ENCODE data around the gene AP4E1.
A peak's percentile ranks its signal among the peaks of the same experiment; 100 is the strongest.
"Not testable (repeated sequence)": the region's sequence is repeated elsewhere in the genome, so short reads cannot be mapped to it uniquely, and the experiment has no call there.

AP4E1 gene

GRCh38 chr15:50908209-50909009 is at the start of gene AP4E1:
Gene AP4E1 (plus strand): TSS chr15:50908683. CDS start chr15:50908779, 96 bp downstream.
- peak; percentile 91 for DNase-seq

DNA sequence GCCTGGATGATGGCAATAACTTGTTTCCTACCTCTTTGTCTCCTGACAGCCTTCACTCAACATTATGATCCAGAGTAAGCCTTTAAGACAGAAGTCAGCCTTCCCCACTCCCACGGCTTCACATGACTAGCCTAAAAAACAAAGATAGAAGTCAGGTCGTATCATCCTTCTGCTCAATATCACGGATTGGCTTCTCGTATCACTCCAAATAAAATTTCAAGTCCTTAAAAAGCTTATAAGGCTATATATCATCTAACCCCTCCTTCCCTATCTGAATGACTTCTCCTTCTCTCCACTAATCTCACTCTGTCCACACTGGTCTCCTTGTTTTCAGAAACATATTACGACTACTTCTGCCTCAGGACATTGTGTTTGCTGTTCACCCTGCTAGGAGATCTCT is 47.7 kb upstream of the AP4E1 start:
- DNase-seq = no peak

DNA sequence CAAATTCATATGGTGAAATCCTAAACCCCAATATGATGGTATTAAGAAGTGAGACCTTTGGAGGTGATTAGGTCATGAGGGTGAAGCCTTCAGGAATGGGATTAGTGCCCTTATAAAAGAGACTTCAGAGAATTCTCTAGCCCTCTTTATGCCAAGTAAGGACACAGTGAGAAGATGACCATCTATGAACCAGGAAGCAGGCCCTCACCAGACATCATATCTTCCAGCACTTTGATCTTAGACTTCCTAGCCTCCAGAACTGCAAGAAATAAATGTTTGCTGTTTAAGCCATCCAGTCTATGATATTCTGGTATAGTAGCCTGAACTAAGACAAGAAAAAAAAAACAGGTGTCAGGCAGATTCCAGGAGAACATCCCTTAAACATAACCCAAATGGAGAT is 45.9 kb upstream of the AP4E1 start:
- no peak for DNase-seq

GRCh38 chr15:50864873-50865272 is 43.6 kb upstream of the AP4E1 start:
- no peak for DNase-seq

DNA sequence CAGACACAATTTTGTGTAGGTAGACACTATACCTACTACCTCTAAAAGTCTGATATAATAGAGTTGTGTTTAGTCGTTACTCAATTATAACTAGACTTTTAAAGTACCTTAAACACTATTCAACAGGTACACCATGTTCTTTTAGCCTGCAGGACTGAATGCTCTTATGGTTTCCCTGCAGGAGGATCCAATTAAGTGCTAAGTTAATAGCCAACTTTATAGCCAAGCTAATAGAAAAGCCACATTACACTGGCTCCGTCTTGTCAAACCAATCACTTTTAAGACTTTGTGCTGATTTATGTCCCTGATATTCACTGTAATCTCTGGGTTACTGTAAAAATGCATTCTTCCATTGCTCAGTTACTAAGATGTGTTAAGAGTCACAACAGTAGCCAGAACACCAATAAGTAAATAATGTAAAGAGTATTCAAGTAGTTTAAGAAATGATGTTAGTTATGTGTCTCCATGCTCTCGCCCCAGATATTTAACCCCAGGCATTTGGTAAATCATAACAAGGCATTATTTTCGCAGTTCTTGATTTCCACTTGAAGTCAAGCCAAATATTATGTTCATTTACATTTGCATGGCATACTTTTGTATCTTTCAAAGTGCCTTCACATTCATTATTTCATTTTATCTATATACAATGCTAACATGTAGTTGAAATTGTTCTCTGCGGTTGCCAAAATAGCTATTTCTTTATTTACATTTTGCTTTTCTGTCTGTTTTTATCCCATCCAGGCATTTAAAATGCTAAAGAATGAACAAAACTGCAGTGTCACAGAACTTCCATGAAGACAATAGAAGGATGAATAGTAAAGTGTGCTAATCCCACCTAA is 42.7 kb upstream of the AP4E1 start:
- no peak for DNase-seq

- DNase-seq = no peak
Measured at GRCh38 chr15:50871832-50872231, 36.7 kb upstream of the AP4E1 start.

GRCh38 chr15:50872832-50873426 is 35.6 kb upstream of the AP4E1 start:
- no peak for DNase-seq

- DNase-seq = no peak
Measured at GRCh38 chr15:50873935-50874361, 34.5 kb upstream of the AP4E1 start.

GRCh38 chr15:50875238-50875637 is 33.2 kb upstream of the AP4E1 start:
- not testable (repeated sequence) for DNase-seq

- DNase-seq = no peak
Measured at GRCh38 chr15:50876260-50876988, 32.1 kb upstream of the AP4E1 start.

DNA sequence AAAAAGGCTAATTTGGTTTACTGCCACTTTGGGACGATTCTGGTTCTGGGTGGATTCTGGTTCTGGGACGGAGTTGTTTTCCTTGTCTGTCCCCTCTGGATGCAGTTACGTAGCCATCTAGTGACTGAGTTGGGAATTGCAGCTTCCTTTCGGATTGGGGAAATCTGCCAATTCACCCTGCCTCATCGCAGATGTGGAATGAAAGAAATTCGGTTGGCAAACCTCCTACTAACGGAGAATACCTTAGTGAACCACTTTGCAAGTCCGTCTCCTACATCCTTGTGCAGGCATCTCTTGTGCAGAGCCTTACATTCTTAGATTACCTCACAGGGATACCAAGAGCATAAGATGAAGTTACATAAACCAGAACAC is 31.5 kb upstream of the AP4E1 start:
- peak; percentile 55 for DNase-seq

DNA sequence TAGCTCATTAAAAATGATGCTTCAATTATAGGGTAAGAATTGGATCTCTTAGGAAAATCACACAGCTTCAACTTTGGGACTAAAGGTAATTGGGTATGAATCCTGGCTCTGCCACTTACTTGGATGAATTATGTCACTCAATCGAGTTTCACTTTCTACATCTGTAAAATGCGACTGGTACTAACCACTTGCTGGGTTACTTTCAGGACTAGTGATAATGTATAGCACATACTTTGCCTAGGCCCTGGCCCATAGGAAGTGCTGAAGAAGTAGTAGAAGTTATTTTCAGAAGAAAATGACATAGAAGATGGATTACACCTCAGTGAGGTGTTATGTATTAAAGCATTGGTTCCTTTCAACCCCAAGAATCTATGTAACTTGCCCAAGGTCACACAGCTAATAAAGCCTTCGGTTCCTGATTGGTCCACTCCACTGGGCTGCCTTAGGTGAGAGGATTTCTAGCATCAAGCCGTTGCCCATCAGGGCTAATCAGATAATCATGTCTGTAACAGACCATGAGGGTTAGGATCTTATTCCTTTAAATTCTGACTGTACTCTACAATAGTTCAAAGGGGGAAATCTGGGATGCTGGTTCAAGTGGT is 29.4 kb upstream of the AP4E1 start:
- DNase-seq = no peak

DNA sequence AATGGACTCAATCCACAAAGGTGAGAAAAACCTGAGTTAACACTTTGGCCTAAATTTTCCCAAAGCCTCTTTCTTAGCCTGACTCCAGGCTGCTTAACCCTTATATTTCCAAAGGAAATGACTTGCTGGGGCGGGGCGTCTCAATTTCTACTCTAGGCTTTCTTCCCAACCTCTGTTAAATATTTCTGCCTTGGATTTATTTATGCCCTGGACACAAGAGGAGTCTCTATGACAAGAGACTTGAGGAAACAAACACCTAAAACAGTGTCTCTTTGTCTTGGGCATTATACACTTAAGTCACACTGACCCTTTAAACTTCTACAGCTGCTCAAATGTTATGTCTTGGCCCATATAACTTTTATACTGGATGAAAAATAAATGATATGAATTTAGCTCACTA is 28.3 kb upstream of the AP4E1 start:
- no peak for DNase-seq

DNA sequence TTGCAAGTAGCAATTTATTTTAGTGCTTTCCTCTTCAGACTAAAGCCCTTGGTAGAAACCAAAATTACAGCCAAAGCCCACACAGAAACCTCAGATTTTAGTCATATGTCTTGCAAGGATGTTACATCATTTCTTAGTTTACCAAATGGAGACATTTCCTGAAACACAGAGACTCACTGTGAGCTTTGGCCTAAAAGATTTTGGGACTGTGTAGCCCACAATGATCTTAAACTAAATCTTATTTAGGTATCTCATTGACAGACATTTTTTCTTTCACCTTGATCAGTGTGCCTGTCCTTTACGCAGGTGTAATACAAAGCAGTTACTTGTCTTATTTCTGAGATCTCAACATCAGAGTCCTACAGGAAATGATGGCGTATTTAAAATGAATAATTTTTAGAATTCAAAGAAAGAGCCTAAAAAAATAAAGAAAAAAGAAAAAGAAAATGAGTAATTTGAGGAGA is 27.8 kb upstream of the AP4E1 start:
- no peak for DNase-seq

DNA sequence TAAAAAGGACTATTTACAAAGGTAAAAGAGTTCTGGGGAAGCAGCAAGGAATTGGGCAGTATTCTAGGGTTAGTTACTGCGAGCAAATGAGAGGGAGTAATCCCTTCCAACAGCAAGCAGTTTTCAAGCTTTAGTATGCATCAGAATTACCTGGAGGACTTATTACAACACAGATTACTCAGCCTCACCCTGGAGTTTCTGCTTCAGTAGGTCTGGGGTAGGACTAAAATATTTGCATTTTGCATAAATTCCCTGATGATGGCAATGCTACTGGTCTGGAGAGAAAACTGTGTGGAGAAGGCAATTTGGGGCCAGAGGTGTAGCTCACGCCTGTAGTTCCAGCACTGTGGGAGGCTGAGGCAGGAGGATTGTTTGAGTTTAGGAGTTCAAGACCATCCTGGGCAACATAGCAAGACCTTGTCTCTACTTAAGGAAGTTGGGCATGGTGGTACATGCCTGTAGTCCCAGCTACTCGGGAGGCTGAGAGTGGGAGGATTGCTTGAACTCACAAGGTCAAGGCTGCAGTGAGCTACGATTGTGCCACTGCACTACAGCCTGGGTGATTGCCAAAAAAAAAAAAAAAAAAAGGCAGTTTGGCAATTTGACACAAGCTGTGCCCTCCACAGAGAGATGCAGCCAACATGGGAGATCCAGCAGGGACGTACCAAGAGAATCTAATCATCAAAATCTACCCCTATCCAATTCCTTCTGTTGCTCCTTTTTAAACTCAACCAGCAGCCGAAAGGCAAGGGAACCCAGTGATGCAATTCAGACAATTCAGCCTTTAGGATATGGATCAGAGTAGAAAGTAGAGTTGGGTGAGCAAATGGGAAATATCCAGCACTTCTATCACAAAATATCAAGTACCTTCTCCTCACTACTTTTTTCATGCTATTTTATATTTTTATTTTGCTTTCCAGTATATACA is 27.1 kb upstream of the AP4E1 start:
- DNase-seq = no peak

DNA sequence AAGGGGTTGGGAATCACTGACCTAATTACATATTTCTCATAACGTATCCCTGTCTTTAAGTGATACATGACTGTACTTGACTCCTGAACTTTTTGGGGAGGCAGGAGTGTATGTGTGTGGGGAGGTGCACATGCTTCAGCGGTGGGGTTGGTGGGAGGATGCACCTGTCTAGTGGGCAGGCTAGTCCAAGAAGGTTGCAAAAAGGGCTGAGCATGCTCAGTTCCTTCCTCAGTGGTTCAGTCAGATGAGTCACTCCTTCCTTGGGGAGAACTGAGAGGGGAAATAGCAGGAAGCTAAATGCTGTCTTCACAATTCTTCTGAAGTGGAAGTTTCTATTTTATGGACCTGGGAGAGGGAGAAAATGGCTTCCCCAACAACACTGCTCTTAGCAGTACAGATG is 24.6 kb upstream of the AP4E1 start:
- DNase-seq = no peak

- no peak for DNase-seq
Measured at GRCh38 chr15:50884540-50884939, 23.9 kb upstream of the AP4E1 start.

DNA sequence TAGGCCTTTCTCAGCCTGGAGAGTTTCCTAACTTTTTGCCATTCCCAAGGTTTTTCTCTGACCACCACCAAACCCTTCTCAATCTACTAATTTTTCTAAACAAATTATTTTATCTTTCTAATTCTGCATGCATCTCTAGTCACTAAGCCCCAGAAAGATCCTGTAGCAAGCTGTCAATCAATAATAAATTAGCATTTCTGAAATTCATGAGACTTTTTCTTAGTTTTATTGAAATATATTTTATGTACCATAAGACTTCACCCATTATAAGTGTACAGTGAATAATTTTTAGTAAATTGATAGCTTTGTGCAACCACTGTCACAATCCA is 22.4 kb upstream of the AP4E1 start:
- no peak for DNase-seq

DNA sequence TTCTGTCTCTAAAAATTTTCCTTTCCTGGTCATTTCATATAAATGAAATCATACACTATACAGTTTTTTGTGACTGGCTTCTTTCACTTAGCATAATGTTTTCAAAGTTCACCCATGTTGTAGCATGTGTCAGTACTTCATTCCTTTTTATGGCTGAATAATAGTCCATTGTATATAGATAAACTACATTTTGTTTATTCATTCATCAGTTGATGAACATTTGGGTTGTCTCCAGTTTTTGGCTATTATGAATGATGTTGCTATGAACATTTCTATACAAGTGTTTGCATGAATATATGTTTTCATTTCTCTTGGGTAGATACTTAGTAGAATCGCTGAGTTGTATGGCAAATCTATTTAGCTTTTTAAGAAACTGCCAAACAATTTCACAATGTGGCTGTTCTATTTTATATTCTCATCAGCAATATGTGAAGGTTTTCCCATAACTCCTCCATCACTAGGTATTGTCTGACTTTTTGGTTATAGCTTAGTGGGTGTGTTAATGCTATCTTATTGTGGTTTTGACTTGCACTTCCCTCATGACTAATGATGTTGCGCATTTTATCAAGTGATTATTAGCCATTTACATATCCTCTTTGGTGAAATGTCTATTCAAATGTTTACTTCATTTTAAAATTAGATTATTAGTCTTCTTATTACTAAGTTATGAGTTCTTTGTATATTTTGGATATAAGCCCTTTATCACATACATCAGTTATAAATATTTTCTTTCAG is 21.7 kb upstream of the AP4E1 start:
- DNase-seq = no peak

- no peak for DNase-seq
Measured at GRCh38 chr15:50888054-50888453, 20.4 kb upstream of the AP4E1 start.

DNA sequence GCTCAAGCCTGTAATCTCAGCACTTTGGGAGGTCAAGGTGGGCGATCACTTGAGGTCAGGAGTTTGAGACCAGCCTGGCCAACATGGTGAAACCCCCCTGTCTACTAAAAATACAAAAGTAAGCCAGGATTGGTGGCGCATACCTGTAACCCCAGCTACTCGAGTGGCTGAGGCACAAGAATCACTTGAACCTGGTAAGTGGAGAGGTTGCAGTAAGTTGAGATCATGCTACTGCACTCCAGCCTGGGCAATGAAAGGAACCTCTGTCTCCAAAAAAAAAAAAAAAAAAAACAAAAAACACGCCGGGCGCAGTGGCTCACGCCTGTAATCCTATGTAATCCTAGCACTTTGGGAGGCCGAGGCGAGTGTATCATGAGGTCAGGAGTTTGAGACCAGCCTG is 18.9 kb upstream of the AP4E1 start:
- DNase-seq = no peak
